GM19328 (cell line): ENCODE measurements around the gene TBX20.

ENCODE experiments used
- ATAC-seq: cut with Tn5 transposase; IDR thresholded peaks from one replicate; pipeline ENCODE4 v1.9.1; 2021; ENCODE audit warnings: mild to moderate bottlenecking, moderate library complexity; ENCODE audit not compliant: unreplicated experiment

The TBX20 gene, protein sequence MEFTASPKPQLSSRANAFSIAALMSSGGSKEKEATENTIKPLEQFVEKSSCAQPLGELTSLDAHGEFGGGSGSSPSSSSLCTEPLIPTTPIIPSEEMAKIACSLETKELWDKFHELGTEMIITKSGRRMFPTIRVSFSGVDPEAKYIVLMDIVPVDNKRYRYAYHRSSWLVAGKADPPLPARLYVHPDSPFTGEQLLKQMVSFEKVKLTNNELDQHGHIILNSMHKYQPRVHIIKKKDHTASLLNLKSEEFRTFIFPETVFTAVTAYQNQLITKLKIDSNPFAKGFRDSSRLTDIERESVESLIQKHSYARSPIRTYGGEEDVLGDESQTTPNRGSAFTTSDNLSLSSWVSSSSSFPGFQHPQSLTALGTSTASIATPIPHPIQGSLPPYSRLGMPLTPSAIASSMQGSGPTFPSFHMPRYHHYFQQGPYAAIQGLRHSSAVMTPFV

DNA sequence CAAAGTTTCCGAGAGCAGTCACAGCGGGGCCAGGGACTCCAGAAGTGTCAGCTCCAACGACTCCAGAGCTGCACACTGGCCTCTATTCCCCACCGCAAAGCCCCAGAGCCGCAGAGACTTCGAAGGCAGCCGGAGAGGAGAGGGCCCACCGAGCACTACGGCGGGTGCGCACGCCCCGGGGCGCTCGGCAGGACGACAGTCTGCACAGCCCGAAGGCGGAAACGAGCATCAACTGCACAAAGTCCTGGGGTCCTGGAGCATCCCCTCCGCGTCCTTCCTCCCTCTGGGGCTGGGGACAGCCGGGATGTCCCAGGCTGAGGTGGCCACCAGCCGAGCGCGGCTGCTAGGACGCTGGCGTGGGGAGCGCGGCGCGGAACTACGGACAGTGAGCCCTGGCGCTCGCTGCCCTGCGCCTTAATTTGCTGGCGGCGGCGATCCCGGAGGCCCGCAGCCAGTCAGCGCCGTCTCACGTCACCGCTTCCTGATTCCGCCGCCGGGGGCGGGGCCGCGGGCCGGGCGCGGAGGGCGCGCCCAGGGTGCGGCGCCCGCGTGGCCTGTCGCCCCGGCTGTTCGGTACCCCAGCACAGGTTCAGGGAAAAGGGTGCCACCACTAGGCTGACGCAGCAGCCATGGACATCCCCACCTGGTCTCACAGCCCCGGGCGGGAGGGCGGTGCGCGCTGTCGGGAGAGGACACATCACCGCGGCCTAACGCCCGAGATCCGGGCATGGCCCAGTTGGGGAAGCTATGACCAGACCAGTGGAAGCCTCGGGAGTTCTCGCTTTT is at the start of gene TBX20:
Gene TBX20, minus strand, starts transcription at position 391 of the 786 bp plus-strand sequence. CDS start 480 bp downstream, outside the sequence.
- ATAC-seq, result no peak

DNA sequence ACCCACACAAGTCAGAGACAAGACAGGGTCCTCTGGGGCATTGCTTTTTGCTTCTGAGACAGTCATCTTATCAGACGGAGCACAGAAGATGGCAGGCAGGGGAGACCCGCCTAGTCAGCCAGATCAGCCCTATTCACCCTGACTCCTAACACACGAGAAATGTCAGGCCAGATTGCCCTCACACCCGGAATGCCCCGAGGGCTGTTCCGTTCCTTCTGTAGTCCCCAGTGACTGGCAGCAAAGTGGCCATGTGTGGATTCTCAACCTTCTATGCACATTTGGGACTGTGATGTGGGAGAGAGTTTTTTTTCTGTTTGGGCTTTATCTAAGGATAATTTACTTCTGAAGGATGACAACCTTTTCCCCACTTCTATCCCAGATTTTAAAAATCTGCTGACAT is 35.5 kb upstream of the TBX20 start:
- no peak for ATAC-seq

DNA sequence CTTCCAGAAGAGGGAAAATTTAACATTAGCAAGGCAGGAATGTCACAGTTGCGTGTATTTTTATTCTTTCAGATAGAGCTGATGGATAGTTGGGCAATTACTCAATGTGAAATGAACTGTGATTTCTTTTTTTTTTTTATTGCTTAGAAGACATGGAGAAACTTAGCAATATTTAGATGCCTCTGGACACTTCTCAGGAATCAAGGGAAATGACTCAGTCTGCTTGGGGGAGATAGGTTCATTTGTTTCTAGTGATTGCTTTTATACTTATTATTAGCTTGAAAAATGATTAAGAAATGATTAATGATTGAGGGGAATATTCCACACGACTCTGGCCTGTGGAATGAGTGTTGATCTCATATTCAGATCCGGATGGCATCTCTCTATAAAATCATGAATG is 33.1 kb upstream of the TBX20 start:
- no peak for ATAC-seq

DNA sequence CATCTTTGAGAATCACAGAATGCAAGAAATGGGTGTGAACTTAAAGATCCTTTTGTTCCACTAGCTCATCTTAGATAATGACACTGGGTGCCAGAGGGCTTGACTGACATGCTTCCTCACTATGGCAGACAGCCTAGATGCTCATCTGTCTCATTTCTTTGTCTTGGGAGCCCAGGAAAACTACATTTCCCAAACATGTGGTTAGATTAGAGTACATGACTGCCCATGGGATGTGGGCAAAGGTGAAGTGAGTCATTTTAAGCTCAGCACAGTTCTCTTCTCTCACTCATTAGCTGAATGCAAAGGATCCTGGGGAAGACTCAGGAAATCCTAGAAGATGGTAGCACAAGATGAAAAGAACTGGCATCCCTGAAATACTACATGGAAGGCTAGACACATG is 32.5 kb upstream of the TBX20 start:
- no peak for ATAC-seq

DNA sequence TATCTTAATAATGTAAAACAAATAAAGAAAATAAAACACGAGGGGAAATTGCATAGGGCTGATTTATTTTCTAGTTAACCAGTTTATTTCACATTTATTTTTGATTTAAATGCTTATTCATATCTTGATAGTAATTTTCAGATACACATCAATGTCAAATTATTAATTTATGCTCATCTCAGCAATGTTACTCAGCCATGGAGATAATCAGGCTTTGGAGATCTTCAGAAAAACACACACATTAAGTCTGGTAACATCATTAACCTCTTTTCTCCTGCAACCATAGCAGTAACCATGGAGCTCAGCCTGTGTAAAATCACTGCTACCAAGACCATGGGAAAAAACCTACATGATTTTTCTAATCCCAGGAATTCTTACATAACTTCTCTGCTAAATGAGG is 31.9 kb upstream of the TBX20 start:
- ATAC-seq, result no peak

DNA sequence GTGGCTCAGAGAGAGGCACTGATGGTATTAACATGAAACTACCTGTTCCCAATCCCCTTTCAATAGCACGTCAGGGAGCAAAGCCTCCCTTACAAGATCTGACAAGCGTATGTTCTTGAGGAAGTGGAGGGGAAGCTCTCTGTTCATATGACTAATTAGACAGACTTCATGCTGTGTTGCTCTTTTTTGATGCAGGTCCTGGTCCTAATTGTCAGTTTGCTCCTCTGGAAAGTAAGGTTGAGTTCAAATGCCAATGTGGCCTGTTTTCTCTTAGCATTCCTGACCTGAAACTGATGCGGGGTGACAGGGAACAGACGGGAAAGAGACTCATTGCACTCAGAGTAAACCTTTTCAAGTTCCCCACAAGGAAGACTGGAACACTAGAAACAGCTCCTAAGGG is 27.0 kb upstream of the TBX20 start:
- ATAC-seq, result no peak

DNA sequence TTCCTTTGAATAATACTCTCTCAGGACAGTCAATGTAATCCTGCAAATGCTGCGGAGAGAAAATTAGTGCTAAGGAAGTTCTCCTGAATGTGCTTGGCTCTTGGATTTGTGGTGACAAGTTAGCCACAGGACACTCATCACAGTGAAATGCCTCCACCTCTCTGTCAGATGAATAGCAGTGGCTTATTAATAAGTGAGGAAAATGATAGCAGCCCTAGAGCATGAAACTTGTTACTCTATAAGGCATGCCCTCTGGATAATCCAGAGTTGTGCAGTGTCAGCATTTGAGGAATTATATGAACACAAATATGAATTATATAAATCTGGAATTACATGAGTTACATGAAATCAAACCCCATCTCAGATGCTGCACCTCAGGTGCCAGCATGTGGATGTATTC is 23.5 kb upstream of the TBX20 start:
- no peak for ATAC-seq

DNA sequence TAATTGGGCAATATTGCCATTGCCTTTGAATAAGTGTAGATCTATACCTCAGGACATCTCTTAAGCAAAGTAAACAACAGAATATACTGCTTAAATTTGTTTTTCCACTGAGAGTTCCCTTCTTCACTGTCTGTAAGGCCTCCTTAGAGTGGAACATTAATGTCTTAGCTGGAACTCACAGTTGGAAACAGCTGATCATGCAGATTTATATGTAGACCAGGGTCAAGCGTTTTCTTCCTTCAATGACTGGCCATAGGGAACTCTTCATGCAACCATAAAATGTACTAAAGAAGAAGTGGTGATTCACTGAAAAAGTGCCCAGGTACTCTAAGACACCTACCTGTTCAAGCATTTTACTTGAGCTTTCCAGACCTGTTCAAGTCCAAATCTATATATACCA is 18.3 kb upstream of the TBX20 start:
- no peak for ATAC-seq

DNA sequence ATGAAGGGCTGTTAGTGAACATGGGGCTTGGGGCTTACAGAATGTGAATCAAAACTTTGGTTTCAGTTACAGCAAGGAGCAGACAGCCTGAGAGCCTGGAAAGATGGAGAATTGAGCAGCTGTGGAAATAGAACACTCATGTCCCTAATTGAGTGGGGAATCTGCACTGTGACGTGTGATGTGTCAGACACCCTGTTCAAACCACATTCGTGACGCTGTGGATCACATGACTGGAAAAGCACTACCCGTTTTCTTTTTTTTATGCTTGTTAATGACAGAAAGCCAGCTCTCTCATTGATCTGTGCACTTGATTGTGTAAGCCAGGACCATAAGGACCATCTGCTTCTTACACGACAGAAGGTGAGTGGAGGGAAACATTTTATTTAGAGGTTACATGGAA is 15.1 kb upstream of the TBX20 start:
- ATAC-seq, result no peak

DNA sequence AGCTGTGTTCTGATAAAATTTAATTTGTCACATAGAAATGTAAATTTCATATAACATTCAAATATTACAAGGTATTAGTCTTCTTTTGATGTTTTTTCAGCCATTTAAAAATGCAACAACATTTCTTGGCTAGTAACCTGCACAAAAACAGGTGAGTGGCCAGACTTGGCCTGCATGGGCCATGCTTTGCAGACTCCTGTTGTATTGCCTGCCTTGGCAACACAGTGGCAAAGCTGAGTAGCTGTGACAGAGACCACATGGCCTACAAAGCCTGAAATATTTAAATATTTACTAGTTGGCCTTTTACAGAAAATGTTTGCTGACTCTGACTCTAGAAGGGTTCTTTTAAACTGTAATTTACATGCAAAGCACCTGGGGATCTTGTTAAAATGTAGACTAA is 13.5 kb upstream of the TBX20 start:
- ATAC-seq, result no peak

DNA sequence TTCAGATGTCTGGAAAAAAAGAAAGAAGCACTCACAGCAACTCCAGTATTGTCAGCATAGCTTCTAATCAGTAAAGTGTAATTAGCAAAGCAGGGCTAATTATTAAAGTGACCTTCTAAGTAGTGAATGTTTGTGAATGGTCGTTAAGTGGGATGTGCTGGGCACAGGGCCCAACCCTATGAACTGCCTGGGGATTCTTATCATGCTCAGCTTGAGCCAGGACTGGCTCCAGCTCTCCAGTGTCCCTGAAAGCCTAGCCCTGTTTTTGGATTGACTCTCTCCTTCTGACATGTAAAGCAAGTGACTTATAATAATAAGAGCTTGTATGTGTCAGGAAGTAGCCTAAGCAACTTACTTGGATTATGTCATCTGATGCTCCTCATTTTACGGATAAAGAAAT is 9.5 kb upstream of the TBX20 start:
- ATAC-seq, result no peak

DNA sequence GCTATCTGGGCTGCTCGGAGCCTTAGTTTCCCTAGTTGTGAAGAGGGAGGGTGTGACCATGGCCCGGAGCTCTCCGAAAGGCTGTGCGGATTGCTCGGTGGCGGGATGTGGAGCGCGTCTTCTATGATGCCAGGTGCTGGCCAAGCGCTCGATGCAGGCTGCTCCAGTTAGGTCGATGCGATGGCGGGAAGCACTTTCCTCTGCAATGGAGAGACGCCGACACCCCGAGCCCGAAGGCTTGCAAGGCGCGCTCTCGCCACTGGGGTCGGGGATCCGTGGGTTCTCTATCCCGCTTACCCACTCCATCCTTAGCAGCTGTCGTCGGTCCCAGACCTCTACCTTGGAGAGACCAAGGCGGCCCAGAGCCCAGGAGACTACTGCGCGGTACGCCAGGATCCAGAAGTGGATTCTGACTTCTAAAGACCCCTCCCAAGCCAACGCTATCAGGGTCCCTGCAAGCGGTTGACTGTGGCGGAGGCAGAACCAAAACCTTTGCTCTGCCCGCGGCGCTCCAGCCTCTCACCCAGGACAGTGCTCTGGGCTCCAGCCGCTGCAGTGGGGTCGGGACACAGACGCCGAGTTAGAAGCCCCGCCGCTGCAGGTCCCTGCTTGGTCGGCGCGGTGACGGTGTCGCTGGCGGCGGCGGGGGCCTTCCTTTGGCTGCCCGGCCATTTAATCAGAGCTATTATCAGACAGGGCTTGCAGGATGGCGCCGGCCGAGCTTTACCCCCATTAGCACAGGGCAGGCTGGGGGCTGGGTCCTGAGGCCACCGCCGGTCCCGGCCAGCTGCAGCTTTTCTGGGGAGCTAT is 7.8 kb upstream of the TBX20 start:
- no peak for ATAC-seq

DNA sequence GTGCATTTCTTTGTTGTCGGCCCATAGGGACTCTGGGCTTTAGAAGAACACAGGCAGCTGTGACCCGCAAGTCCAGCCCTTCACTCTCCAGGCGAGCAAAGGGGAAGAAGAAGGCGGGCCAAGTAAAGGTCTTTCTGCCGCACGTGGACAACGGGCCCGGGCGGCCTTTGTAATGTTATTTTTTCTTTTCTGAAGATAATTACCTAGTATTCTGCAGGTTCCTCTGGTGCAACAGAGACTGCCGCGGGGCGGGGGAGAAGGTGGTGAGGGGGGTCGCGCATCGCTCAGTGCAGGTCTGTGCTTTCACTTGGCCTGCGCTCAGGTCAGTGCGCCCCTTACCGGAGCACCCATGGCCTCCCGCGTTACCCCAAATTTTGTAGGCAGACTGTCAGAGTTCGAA is 7.1 kb upstream of the TBX20 start:
- no peak for ATAC-seq

DNA sequence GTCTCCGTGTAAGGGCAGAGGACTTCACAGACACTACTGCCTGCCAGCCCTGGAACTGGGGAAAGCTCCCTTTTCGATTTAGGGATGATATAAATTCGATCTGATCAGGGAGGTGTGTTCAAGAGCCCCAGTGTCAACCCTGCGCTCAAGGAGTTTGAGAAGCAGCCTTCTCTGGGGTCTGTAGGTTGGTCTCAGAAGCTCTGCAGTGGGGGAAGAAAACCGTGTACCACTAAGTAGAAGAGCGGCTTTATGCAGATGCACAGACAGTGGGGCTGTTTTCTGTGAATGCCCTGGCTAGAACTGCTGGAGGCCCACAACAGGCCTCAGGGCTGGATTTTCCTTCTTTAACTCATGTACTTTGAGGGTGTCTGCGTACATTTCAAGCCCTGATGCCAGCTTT is 6.3 kb upstream of the TBX20 start:
- ATAC-seq, result no peak

DNA sequence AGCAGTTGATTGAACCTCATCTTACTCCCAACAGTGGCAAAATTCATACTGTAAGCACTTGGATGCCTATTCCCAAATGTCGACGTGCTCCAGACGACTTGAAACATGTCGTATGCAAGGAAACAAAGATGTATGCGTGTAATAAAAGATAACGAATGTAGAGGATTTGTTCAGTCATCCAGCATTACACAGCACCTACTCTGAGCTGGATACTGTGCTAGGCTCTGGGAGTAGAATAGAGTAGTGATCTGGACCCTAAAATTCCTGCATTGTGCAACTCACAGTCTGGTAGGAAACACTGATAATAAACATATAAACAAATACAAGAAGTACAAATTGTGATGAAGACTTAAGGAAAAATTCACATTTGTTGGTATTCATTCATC is 5.6 kb upstream of the TBX20 start:
- ATAC-seq, result no peak

DNA sequence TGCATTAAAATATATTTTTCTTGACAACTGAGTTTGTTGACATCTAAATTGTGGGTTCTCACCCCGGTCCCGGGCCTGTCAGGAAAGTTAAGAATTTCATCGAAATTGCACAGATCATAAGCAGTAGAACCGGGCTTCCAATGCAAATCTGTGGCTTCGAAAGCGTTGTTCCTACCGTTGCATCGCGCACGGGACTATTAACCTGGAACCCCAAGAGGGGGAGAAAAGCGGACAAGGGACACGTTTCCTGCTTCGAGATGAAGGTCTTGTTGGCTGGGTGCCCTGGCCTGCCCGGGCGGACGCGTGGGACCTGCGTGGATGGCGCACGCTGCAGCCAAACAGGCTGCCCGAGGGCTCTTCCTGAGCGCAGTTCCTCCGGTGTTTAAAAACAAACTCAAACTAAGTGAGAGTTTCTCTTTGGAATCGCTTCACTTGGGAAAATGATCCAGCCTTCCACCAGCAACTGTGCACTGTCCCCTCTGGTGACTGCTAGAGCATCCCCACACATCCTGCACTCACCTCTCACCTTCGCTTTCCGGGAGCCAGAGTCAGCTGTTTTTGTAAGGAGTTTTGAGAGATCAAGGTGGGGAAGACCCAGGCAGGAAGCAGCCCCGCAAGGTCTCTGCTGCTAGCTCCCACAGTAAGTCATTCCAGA is 5.1 kb upstream of the TBX20 start:
- no peak for ATAC-seq

DNA sequence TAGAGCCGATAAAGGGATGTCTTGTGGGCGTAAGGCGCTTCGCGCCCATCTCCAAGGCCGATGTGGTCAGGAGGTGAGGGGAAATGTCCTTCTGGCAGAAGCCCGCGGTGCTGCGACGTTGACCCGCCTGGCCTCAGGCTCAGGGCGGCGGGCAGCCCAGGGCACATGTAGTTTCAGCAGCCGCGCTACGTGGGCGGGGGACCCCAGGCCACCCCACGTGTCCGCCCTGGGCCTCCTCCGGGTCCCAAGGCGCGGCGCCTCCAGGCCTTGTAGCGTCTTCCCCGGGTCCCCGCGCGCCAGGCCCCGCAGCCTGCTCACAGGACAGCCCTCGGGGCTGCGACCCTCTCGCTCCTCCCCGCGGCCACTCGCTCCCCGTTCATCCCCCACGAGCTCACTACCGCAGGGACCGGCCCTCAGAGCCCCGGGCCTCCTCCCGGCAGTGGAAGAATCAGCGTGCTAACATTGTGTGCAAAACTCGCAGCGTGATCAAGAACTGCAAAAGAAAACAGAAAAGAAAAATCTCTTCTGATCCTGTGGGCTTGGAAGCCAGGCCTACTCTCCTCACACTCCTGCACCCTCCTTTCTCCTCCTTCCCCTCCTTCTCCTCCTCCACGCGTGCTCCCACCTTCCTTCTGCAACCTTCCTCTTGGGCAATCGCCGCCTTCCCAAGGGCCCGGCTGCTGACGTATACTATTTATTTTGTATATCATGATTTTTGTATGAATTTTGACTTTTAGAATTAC is 4.4 kb upstream of the TBX20 start:
- ATAC-seq, result no peak

DNA sequence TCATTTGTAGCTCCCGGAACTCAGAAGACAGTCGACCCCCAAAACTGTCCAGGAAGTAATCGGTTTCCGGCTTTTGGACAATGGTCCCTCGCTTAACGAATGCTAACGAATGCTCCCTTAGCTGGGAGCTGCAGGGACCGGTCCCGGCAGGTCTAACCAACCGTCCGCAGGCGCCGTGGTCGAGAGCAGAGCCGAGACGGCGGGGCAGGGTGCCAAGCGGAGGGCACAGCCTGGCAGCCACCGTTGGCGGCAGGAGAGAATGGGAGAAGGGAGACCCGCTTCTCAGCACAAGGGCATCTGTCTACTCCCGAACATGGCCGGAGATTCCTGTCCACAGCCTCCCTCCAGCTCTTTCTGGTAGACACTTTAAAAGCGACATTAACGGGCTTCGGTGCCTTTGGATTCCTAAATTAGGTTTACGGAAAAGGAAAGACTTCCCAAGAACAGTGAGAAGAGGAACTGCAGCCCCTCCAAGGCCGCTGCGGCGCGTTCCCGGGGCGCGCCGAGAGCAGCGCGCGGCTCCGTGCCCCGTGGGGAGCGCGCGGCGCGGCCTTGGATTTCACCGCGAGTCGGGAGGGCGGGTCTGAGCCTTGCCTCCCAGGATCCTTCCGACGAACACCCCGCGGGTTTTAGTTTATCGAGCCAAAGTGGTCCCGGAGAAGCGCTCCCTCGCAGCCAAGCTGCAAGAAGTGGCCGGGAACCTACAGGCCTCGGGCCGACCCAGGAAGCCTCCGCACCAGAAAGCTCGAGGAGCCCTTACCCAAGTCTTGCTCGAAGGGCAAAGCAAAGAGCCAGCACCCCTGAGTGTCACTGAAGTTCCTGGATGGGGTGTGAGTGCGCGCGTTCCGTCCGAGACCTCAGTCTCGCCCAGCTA is 3.6 kb upstream of the TBX20 start:
- ATAC-seq, result no peak
